ENCODE results near the gene LIPC.

LIPC gene

GRCh38 chr15:58437531-58438105, 5.8 kb downstream of the LIPC start:
- DNase-seq = no peak

- no peak for DNase-seq
These were observed 6.3 kb downstream of the LIPC start for GRCh38 chr15:58438111-58438510.

- DNase-seq = peak; percentile 52
These were observed 7.2 kb downstream of the LIPC start for GRCh38 chr15:58438956-58439355.

GRCh38 chr15:58440158-58440910, 8.5 kb downstream of the LIPC start:
- no peak for DNase-seq

GRCh38 chr15:58440922-58441321, 9.1 kb downstream of the LIPC start:
- DNase-seq = no peak

GRCh38 chr15:58441376-58442070, 9.7 kb downstream of the LIPC start:
- DNase-seq = no peak

GRCh38 chr15:58442122-58442521, 10.3 kb downstream of the LIPC start:
- no peak for DNase-seq

- no peak for DNase-seq
These were observed 11.5 kb downstream of the LIPC start for GRCh38 chr15:58443308-58443707.

- DNase-seq = no peak
These were observed 12.3 kb downstream of the LIPC start for GRCh38 chr15:58444056-58444455.

GRCh38 chr15:58444658-58445332, 13.0 kb downstream of the LIPC start:
- peak; percentile 4 for DNase-seq

- DNase-seq = no peak
These were observed 14.1 kb downstream of the LIPC start for GRCh38 chr15:58445865-58446264.

- no peak for DNase-seq
These were observed 14.7 kb downstream of the LIPC start for GRCh38 chr15:58446521-58446920.

GRCh38 chr15:58447271-58448010, 15.7 kb downstream of the LIPC start:
- no peak for DNase-seq

- no peak for DNase-seq
These were observed 16.5 kb downstream of the LIPC start for GRCh38 chr15:58448331-58448730.

- DNase-seq = no peak
These were observed 17.1 kb downstream of the LIPC start for GRCh38 chr15:58448906-58449305.

- DNase-seq = no peak
These were observed 20.0 kb downstream of the LIPC start for GRCh38 chr15:58451826-58452225.

- no peak for DNase-seq
These were observed 21.0 kb downstream of the LIPC start for GRCh38 chr15:58452775-58453174.

- DNase-seq = no peak
These were observed 22.4 kb downstream of the LIPC start for GRCh38 chr15:58453931-58454793.

GRCh38 chr15:58454950-58455401, 23.2 kb downstream of the LIPC start:
- DNase-seq = no peak

GRCh38 chr15:58457466-58457965, 25.7 kb downstream of the LIPC start:
- DNase-seq = no peak

GRCh38 chr15:58458076-58458475, 26.3 kb downstream of the LIPC start:
- no peak for DNase-seq

Data from CD4-positive, alpha-beta T cell treated with Interleukin-17A for 4 hours (primary cell).